ENCODE data around the gene PEX7. TPM values are rescaled to one million over a fixed set of nuclear protein-coding genes. Genes with fewer than 3 reads are reported as not detected.

The PEX7 gene
- total RNA-seq, 2 experiments from 2014 or later, result 2.0 to 3.4 TPM

DNA sequence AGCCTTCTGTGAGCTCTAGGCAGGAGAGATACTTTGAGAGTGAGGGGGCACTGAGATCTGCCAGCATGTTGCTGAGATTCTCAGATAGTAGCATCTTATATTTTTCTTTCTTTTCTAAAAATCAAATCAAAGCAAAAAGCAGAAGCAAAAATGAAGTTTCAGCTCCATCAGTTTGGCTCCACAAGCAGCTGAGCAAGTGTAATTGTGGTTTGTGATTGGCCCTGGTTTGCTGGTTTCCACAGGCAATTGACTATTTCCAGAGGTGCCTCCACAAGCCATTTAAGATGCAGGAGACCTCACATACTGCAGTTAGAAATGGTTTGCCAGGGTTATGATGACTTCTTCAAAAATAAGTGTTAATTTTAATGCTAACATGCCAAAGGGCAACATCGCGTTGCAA is 104.0 kb downstream of the PEX7 start:
- Histone ChIP-seq H3K4me3 (ENCODE audit: low read length) (no peak overlapping the region), H3K27ac (ENCODE audit: low read depth in 1 of 2, low read length in 2 of 2) (no peak overlapping the region), H3K9me3 (ENCODE audit: control insufficient read depth in 1 of 2, insufficient read depth in 1 of 2, low read length in 2 of 2) (peaks cover 0 to 18% of the 10 kb centered on the region in 2 experiments), H3K36me3 (ENCODE audit: insufficient read depth, low read length) (no peaks in the 10 kb centered on the region), H3K4me1 (ENCODE audit: insufficient read depth, low read length) (peaks cover 25% of the 10 kb centered on the region), H3K27me3 (ENCODE audit: control insufficient read depth in 1 of 2, insufficient read depth in 2 of 2, low read length in 2 of 2) (peaks cover 28 to 34% of the 10 kb centered on the region in 2 experiments)
- Mint-ChIP-seq H3K4me1 (ENCODE audit: low read depth) (peaks cover under 1% of the 10 kb centered on the region), H3K9me3 (no peaks in the 10 kb centered on the region), H3K27ac (no peak overlapping the region), H3K36me3 (ENCODE audit: low read depth) (no peaks in the 10 kb centered on the region), H3K4me3 (no peak overlapping the region), H3K27me3 (peaks cover 54% of the 10 kb centered on the region)
- POLR2A ChIA-PET, result no interaction called here
- TF ChIP-seq, protein P1, sequence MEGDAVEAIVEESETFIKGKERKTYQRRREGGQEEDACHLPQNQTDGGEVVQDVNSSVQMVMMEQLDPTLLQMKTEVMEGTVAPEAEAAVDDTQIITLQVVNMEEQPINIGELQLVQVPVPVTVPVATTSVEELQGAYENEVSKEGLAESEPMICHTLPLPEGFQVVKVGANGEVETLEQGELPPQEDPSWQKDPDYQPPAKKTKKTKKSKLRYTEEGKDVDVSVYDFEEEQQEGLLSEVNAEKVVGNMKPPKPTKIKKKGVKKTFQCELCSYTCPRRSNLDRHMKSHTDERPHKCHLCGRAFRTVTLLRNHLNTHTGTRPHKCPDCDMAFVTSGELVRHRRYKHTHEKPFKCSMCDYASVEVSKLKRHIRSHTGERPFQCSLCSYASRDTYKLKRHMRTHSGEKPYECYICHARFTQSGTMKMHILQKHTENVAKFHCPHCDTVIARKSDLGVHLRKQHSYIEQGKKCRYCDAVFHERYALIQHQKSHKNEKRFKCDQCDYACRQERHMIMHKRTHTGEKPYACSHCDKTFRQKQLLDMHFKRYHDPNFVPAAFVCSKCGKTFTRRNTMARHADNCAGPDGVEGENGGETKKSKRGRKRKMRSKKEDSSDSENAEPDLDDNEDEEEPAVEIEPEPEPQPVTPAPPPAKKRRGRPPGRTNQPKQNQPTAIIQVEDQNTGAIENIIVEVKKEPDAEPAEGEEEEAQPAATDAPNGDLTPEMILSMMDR (IDR thresholded peaks at IDR 0.05), result no peak
- DNase-seq (no peak), ATAC-seq (ENCODE audit: poor library complexity) (no peak)
- intact Hi-C loops (cut with DNase I, micrococcal nuclease), result loop anchor here in 1 of 2 experiments (5.0 kb wide), 1 partner anchor 319 kb away; no protein-coding TSS in a partner anchor
- CTCF ChIA-PET, result no interaction called here

DNA sequence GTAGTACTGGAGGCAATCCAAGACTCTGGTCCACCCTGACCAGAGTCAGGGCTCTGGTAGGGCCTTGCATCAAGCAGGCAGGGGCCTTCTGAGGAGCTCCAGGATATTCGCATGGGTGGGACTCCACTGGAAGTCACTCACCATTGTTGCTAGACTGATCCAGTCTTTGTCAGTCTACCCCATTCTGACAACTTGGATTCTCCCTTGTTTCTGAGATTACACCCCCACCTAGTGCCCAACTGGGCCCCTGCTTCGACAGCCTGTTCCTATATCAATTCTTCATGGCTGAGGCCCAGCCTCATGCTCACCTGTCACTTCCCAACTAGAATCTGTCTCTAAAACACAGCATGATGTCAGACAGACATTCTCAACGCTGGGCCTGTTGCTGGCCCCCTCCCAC is 104.9 kb downstream of the PEX7 start:
- Mint-ChIP-seq H3K36me3 (ENCODE audit: low read depth) (no peaks in the 10 kb centered on the region), H3K27ac (no peak overlapping the region), H3K4me3 (no peak overlapping the region), H3K4me1 (ENCODE audit: low read depth) (no peaks in the 10 kb centered on the region), H3K9me3 (no peaks in the 10 kb centered on the region), H3K27me3 (peaks cover 55% of the 10 kb centered on the region)
- Histone ChIP-seq H3K4me1 (ENCODE audit: insufficient read depth, low read length) (peaks cover 17% of the 10 kb centered on the region), H3K9me3 (ENCODE audit: control insufficient read depth in 1 of 2, insufficient read depth in 1 of 2, low read length in 2 of 2) (peaks cover 0 to 15% of the 10 kb centered on the region in 2 experiments), H3K4me3 (ENCODE audit: low read length) (no peak overlapping the region), H3K27me3 (ENCODE audit: control insufficient read depth in 1 of 2, insufficient read depth in 2 of 2, low read length in 2 of 2) (peaks cover 21 to 27% of the 10 kb centered on the region in 2 experiments), H3K36me3 (ENCODE audit: insufficient read depth, low read length) (no peaks in the 10 kb centered on the region), H3K27ac (ENCODE audit: low read depth in 1 of 2, low read length in 2 of 2) (no peak overlapping the region)
- POLR2A ChIA-PET, result no interaction called here
- CTCF ChIA-PET, result no interaction called here
- TF ChIP-seq, protein P1 (IDR thresholded peaks at IDR 0.05), result peak; percentile 12
- no peak for ATAC-seq (ENCODE audit: poor library complexity)
- intact Hi-C loops (cut with DNase I, micrococcal nuclease), result loop anchor here (1.0 to 5.0 kb wide), 2 partner anchors 283 to 320 kb away; no protein-coding TSS in a partner anchor
- DNase-seq, result peak in 5 of 14 experiments; percentile 4 to 31 (median 21)

DNA sequence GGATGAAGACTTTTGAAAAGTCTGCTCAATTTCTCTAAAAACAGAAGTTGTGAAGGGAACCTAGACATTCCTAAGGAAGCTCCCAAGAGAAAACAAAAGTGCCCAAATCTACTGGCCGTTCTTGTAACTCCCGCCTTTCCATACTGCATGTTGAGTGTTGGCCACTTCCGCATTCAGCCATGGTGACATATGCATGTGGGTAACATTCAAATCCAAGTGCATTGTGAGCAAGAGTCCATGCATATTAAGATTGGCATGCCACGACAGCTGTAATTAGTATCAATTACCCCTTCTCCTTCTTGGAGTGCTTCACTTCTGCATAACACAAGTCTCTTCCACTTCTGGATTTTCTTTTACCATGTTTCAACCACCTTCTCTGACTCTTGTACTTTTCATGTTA is 108.1 kb downstream of the PEX7 start:
- Mint-ChIP-seq H3K36me3 (ENCODE audit: low read depth) (no peaks in the 10 kb centered on the region), H3K4me3 (no peak overlapping the region), H3K9me3 (no peaks in the 10 kb centered on the region), H3K4me1 (ENCODE audit: low read depth) (no peaks in the 10 kb centered on the region), H3K27ac (no peak overlapping the region), H3K27me3 (peaks cover 58% of the 10 kb centered on the region)
- no peak overlapping the region for H3K27ac ChIP-seq (ENCODE audit: low read depth in 1 of 2, low read length in 2 of 2)
- DNase-seq, result no peak
- peaks cover 2 to 5% of the 10 kb centered on the region in 2 experiments for H3K27me3 ChIP-seq (ENCODE audit: control insufficient read depth in 1 of 2, insufficient read depth in 2 of 2, low read length in 2 of 2)
- H3K9me3 ChIP-seq (ENCODE audit: control insufficient read depth in 1 of 2, insufficient read depth in 1 of 2, low read length in 2 of 2), result no peaks in the 10 kb centered on the region
- TF ChIP-seq, protein P1 (IDR thresholded peaks at IDR 0.05), result no peak
- intact Hi-C loops (cut with DNase I, micrococcal nuclease), result no loop called here
- ATAC-seq (ENCODE audit: poor library complexity), result no peak
- H3K4me1 ChIP-seq (ENCODE audit: insufficient read depth, low read length), result no peaks in the 10 kb centered on the region
- ChIA-PET CTCF (no interaction called here), POLR2A (no interaction called here)
- H3K4me3 ChIP-seq (ENCODE audit: low read length), result no peak overlapping the region
- H3K36me3 ChIP-seq (ENCODE audit: insufficient read depth, low read length), result no peaks in the 10 kb centered on the region

All from CD4-positive, alpha-beta T cell (primary cell).